CD4-positive, alpha-beta memory T cell (primary cell): Measurements from ENCODE around the gene PRRG2. TPM values are rescaled to one million over a fixed set of nuclear protein-coding genes. Genes with fewer than 3 reads are reported as not detected.

Experiments
- CTCF ChIA-PET: fragments of 350-600 bp; sonication (Branson Sonifier 250); formaldehyde crosslinking; loops from one replicate; lab custom pipeline; 2021; ENCODE audit warnings: inconsistent platforms; ENCODE audit not compliant: partially characterized antibody; lab: Charles Lee
- POLR2A ChIA-PET: fragments of 350-600 bp; sonication (Branson Sonifier 250); formaldehyde crosslinking; loops from one replicate; lab custom pipeline; 2021; ENCODE audit not compliant: partially characterized antibody; lab: Charles Lee
- DNase-seq, 5 donors: peaks; one replicate each; pipeline versions ENCODE4 v3.0.0 to v3.0.0-alpha.2; 2020 to 2022; ENCODE audit warnings: mixed read lengths in 1 of 5
- H3K27ac ChIP-seq: one replicate; pipeline ENCODE4 v1.7.0; 2013; ENCODE audit warnings: low read depth, low read length
- H3K27me3 ChIP-seq: 2 replicates; pipeline ENCODE4 v1.7.0; 2013; ENCODE audit warnings: mild to moderate bottlenecking, low read length, moderate library complexity; ENCODE audit not compliant: insufficient read depth
- H3K36me3 ChIP-seq: 2 replicates; pipeline ENCODE4 v1.7.0; 2013; ENCODE audit warnings: mild to moderate bottlenecking, low read length, moderate library complexity; ENCODE audit not compliant: insufficient read depth
- H3K4me1 ChIP-seq: 2 replicates; pipeline ENCODE4 v1.7.0; 2013; ENCODE audit warnings: mild to moderate bottlenecking, low read length, moderate library complexity; ENCODE audit not compliant: insufficient read depth
- H3K4me3 ChIP-seq, 2 donors: one replicate each; pipeline ENCODE4 v1.7.0; 2013; ENCODE audit warnings: low read length in 2 of 2, mild to moderate bottlenecking in 1 of 2
- H3K9me3 ChIP-seq, 2 donors: one replicate each; pipeline ENCODE4 v1.7.0; 2013; ENCODE audit warnings: low read length in 2 of 2, control low read depth in 1 of 2; ENCODE audit not compliant: control insufficient read depth in 1 of 2
- H3K27ac Mint-ChIP-seq, 7 donors: one replicate each; pipeline ENCODE4 v1.8.0; 2020 to 2021; ENCODE audit warnings: mixed read lengths in 7 of 7, mild to moderate bottlenecking in 6 of 7, inconsistent platforms in 3 of 7, moderate library complexity in 3 of 7
- H3K27me3 Mint-ChIP-seq, 2 donors: one replicate each; pipeline ENCODE4 v1.8.0; 2020 to 2021; ENCODE audit warnings: mixed read lengths in 2 of 2
- H3K36me3 Mint-ChIP-seq, 2 donors: one replicate each; pipeline ENCODE4 v1.8.0; 2020 to 2021; ENCODE audit warnings: mixed read lengths in 2 of 2, inconsistent platforms in 1 of 2, mild to moderate bottlenecking in 1 of 2
- H3K4me1 Mint-ChIP-seq, 4 donors: one replicate each; pipeline ENCODE4 v1.8.0; 2020 to 2021; ENCODE audit warnings: mixed read lengths in 4 of 4, mild to moderate bottlenecking in 1 of 4
- H3K4me3 Mint-ChIP-seq, 8 donors: one replicate each; pipeline ENCODE4 v1.8.0; 2020 to 2021; ENCODE audit warnings: mixed read lengths in 8 of 8, mild to moderate bottlenecking in 7 of 8, moderate library complexity in 6 of 8, inconsistent platforms in 3 of 8
- H3K9me3 Mint-ChIP-seq, 8 donors: one replicate each; pipeline ENCODE4 v1.8.0; 2020 to 2021; ENCODE audit warnings: mixed read lengths in 8 of 8, mild to moderate bottlenecking in 5 of 8, inconsistent platforms in 3 of 8, moderate library complexity in 1 of 8
- intact Hi-C: fragments of 100-400 bp; cut with micrococcal nuclease; formaldehyde crosslinking; loops from one replicate; pipeline ENCODE4 v1.15.1; 2023
- polyA plus RNA-seq, 2 donors: library from polyadenylated mRNA; unstranded; fragments of 300-500 nt; fragmentation: Illumina TruSeq; gene quantifications; one replicate each; pipeline ENCODE4 v1.2.3, GENCODE V29; 2021
- total RNA-seq, 2 experiments: library from RNA; stranded (reverse); gene quantifications; one replicate each; pipeline ENCODE4 v1.2.3, GENCODE V29; 2021

PRRG2 gene
- total and polyA plus RNA-seq, 4 experiments from 2014 or later = 0.34 to 1.7 (median 1.0) TPM; not detected in 1

DNA sequence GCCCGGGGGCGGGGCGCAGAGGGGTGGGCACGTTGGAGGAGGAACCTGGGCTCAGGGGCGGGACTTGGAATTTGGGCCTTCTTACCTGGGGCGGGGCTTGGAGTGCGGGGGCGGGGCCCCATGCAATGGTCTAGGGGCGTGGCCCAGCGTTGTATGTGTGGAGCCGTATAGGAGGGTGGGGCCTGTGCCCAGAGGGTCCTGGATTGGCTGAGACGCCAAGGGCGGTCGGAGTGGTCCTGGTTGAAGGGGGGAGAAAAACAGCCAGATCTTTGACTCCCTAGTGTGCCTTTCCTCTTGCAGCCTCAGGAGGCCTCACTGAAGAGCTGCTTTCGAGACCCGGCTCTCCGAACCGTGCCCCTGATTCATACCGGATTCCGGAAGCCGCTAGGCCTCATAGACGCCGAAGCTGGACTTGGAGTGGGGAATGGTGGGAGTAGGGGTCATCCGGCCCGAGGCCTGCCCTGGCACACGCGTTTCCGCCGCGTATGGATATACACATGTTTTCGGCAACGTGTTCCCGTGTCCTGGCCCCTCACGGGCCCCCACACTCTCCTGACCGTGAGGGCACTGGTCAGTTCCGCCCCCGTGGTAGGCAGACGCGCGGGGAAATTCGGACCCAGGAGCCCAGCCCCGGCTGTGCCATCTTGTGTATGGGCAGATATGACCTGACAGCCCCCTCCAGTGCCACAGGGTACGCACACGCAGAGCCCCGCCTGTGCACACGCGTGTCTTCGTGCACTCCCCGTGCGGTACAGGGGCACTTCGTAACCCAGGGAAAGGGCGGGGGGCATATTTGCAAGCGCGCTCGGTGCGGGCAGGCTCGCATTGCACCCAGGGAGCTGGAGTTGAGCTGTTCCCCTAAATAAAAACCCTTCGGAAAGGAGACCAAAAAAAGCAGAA lies 9.2 kb downstream of the PRRG2 start:
- Mint-ChIP-seq H3K27me3 (no peaks in the 10 kb centered on the region), H3K4me1 (peaks cover 21 to 48% (median 31%) of the 10 kb centered on the region in 4 donors), H3K4me3 (peak overlapping the region; percentile 81 to 95 (median 93)), H3K36me3 (peaks cover 6 to 27% of the 10 kb centered on the region in 2 donors), H3K27ac (peak overlapping the region; percentile 84 to 97 (median 94)), H3K9me3 (no peaks in the 10 kb centered on the region)
- Histone ChIP-seq H3K9me3 (no peaks in the 10 kb centered on the region), H3K36me3 (peaks cover 12% of the 10 kb centered on the region), H3K4me1 (peaks cover 23% of the 10 kb centered on the region), H3K27ac (peak overlapping the region; percentile 74), H3K27me3 (no peaks in the 10 kb centered on the region), H3K4me3 (peak overlapping the region; percentile 68 to 95)
- intact Hi-C loops = loop anchor here (1.0 to 5.0 kb wide), 6 partner anchors 10 to 286 kb away; partner anchors contain the start of genes AKT1S1, AP2A1, BCL2L12 and IRF3
- ChIA-PET POLR2A (interaction anchor here (0.6 to 7.9 kb wide), 24 partner anchors 10 to 624 kb away, joined by 3 to 116 read pairs (median 4); partner anchors contain the start of genes BCL2L12, FTL, IRF3 and NOSIP), CTCF (interaction anchor here (0.5 to 2.0 kb wide), 6 partner anchors 10 to 120 kb away, joined by 3 to 12 read pairs (median 5); partner anchors contain the start of genes NOSIP, PRMT1, PRRG2 and RRAS)
- peak; percentile 94 to 96 (median 95) for DNase-seq

DNA sequence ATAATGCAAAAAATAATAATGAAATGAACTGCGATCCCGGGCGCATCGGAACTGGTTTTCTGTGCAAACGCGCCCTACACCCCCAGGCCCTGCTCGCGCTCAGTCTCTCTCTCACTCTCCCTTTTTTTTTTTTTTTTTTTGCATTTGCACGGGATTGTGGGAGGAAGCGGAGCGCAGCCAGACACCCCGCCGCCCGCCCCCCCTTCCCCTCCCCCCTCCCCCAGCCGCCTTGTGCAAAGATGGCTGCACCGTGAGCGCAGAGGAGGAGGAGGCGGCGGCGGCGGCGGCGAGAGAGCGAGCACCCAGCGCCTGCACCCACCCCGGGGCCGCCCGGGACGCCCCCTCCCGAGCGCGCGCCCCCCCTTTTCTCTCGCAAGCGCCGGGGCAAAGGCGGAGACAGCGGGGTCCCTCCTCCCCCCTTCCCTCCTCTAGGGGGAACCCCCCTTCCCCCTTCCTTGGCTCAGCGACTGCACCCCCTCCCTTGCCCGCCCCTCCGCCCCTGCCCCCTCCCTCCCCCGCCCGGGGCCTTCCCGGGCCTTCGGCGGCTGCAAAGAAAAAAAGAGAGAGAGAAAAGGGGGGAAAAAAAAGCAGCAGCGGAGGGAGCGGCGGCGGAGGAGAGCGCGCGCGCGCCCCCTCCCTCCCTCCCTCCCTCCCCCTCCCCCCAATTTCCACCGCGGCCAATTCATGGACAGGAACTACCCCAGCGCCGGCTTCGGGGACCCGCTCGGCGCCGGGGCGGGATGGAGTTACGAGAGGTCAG lies 10.0 kb downstream of the PRRG2 start, which contains the start of gene PRR12:
TSS of gene PRR12 (plus strand) at position 212 of the 760 bp plus-strand sequence. CDS start at position 685, 473 bp downstream.
- Mint-ChIP-seq H3K36me3 (peaks cover 6 to 30% of the 10 kb centered on the region in 2 donors), H3K9me3 (no peaks in the 10 kb centered on the region), H3K4me3 (peak within 1 kb of the TSS; percentile 81 to 95 (median 93)), H3K27ac (peak within 1 kb of the TSS; percentile 84 to 98 (median 95)), H3K4me1 (peaks cover 21 to 48% (median 31%) of the 10 kb centered on the region in 4 donors), H3K27me3 (no peaks in the 10 kb centered on the region)
- Histone ChIP-seq H3K4me1 (peaks cover 23% of the 10 kb centered on the region), H3K9me3 (no peaks in the 10 kb centered on the region), H3K36me3 (peaks cover 14% of the 10 kb centered on the region), H3K27me3 (no peaks in the 10 kb centered on the region), H3K27ac (peak within 1 kb of the TSS; percentile 74), H3K4me3 (peak within 1 kb of the TSS; percentile 77 to 95)
- POLR2A ChIA-PET = interaction anchor here (0.7 to 7.9 kb wide), 26 partner anchors 11 to 1140 kb away, joined by 3 to 116 read pairs (median 4); partner anchors contain the start of genes ALDH16A1, BCL2L12, IRF3 and NOSIP
- intact Hi-C loops = loop anchor here (1.0 to 5.0 kb wide), 6 partner anchors 11 to 286 kb away; partner anchors contain the start of genes AKT1S1, AP2A1, BCL2L12 and IRF3
- CTCF ChIA-PET = interaction anchor here (0.5 to 2.7 kb wide), 6 partner anchors 11 to 120 kb away, joined by 3 to 12 read pairs (median 6); partner anchors contain the start of genes NOSIP, PRMT1, PRRG2 and RRAS
- DNase-seq = peak; percentile 76 to 86 (median 77)

DNA sequence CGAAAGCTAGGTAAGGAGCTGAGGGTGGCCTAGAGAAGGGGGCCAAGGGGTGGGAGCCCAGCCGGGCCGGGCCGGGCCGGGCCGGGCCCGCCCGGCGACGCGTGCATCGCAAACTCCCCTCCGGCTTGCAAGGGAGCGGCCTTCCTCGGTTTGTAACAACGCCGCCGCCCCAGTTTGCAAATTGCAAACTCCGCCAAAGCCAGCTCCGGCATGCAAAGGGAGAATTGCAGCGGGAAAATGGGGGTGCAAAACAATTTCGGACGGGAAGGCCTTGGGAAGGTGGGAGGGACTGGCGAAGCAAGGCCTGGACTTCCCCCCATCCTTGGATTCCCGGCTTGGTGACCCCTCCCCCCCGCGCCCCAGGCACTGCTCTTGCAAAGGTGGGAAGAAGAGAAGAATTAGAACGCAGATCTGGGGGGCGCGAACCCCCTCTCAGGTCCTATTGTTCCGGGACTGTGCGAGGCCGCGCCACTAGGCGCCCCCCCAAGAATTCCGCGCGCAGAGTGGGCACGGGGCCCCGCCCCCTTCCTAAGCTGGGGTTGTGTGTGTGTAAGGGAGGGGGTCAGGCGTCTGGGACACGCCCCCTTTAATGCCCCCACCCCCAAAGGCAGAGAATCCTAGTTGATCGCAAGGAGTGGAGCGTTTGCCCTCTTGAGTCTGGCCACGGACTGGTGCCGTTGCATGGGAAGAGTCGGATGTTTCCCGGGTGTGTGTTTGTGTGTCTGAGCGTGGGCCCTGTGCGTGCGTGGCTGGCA lies 10.8 kb downstream of the PRRG2 start:
- peaks cover 16% of the 10 kb centered on the region for H3K36me3 ChIP-seq
- H3K9me3 ChIP-seq = no peaks in the 10 kb centered on the region
- H3K27me3 Mint-ChIP-seq = no peaks in the 10 kb centered on the region
- peaks cover 23% of the 10 kb centered on the region for H3K4me1 ChIP-seq
- peaks cover 21 to 48% (median 31%) of the 10 kb centered on the region in 4 donors for H3K4me1 Mint-ChIP-seq
- H3K27ac Mint-ChIP-seq = peak overlapping the region; percentile 84 to 98 (median 93)
- peak; percentile 41 to 61 (median 50) for DNase-seq
- peaks cover 6 to 30% of the 10 kb centered on the region in 2 donors for H3K36me3 Mint-ChIP-seq
- peak overlapping the region; percentile 81 to 95 (median 93) for H3K4me3 Mint-ChIP-seq
- H3K9me3 Mint-ChIP-seq = no peaks in the 10 kb centered on the region
- POLR2A ChIA-PET = interaction anchor here (0.8 to 7.9 kb wide), 14 partner anchors 12 to 1140 kb away, joined by 3 to 116 read pairs (median 5); partner anchors contain the start of genes ALDH16A1, BCL2L12, IRF3 and NOSIP
- intact Hi-C loops = loop anchor here (2.0 to 5.0 kb wide), 2 partner anchors 175 to 285 kb away; partner anchors contain the start of genes AKT1S1, AP2A1 and TBC1D17
- H3K27me3 ChIP-seq = no peaks in the 10 kb centered on the region
- H3K4me3 ChIP-seq = peak overlapping the region; percentile 74 to 77
- peak overlapping the region; percentile 62 for H3K27ac ChIP-seq
- CTCF ChIA-PET = interaction anchor here (1.5 to 2.7 kb wide), 3 partner anchors 12 to 84 kb away, joined by 5 to 12 read pairs (median 11); partner anchors contain the start of genes NOSIP, PRMT1 and PRRG2

DNA sequence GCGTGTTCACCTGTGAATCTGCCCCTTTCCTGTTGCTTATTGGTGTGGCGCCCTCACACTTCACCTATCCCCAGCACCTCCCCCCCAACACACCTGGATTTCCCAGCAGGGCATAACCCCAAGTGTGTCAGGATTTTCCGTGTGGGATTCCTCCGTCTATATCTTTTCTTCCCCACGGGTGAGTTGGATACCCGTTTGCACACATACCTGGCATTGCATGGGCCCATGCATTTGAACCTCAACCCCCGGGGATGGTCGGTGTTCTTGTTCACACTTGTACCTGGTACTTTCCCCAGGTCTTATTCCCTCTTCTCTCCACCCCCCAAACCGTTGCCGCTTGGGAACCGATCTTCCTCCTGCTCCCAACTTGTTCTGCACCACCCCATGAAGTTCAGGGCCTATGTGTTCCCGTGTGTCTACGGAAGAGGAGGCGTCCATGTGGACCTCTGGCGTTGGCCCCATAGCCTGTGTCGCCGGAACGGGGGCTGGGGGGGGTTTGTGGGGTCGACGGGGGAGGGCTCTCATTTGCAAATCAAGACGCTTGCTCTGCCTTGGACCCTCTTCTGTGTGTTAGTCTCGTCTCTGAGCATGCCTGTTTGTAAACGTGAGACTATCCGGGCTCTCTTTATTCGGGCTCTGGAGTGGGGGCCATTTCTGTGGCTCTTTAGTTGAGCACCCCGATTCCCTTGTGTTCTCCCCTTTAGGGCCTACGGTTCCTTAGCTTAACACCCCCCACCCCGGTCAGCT lies 11.5 kb downstream of the PRRG2 start:
- Histone ChIP-seq H3K4me1 (peaks cover 23% of the 10 kb centered on the region), H3K9me3 (no peaks in the 10 kb centered on the region), H3K4me3 (peak overlapping the region; percentile 74 to 77), H3K27me3 (no peaks in the 10 kb centered on the region), H3K27ac (peak overlapping the region; percentile 62), H3K36me3 (peaks cover 22% of the 10 kb centered on the region)
- H3K9me3 Mint-ChIP-seq = no peaks in the 10 kb centered on the region
- H3K4me3 Mint-ChIP-seq = peak overlapping the region; percentile 81 to 95 (median 93)
- peaks cover 6 to 30% of the 10 kb centered on the region in 2 donors for H3K36me3 Mint-ChIP-seq
- H3K27ac Mint-ChIP-seq = peak overlapping the region; percentile 84 to 98 (median 95)
- H3K4me1 Mint-ChIP-seq = peaks cover 21 to 48% (median 31%) of the 10 kb centered on the region in 4 donors
- POLR2A ChIA-PET = interaction anchor here (0.6 to 7.9 kb wide), 24 partner anchors 13 to 1141 kb away, joined by 3 to 116 read pairs (median 5); partner anchors contain the start of genes ALDH16A1, BCL2L12, IRF3 and NOSIP
- no peaks in the 10 kb centered on the region for H3K27me3 Mint-ChIP-seq
- DNase-seq = peak in 3 of 5 donors; percentile 6 to 53 (median 19)
- intact Hi-C loops = loop anchor here (5.0 kb wide), 1 partner anchor 175 kb away; the partner anchor contains the start of gene AP2A1
- CTCF ChIA-PET = interaction anchor here (0.6 to 2.7 kb wide), 5 partner anchors 12 to 94 kb away, joined by 3 to 12 read pairs (median 3); partner anchors contain the start of genes NOSIP, PRRG2, RRAS and SCAF1

DNA sequence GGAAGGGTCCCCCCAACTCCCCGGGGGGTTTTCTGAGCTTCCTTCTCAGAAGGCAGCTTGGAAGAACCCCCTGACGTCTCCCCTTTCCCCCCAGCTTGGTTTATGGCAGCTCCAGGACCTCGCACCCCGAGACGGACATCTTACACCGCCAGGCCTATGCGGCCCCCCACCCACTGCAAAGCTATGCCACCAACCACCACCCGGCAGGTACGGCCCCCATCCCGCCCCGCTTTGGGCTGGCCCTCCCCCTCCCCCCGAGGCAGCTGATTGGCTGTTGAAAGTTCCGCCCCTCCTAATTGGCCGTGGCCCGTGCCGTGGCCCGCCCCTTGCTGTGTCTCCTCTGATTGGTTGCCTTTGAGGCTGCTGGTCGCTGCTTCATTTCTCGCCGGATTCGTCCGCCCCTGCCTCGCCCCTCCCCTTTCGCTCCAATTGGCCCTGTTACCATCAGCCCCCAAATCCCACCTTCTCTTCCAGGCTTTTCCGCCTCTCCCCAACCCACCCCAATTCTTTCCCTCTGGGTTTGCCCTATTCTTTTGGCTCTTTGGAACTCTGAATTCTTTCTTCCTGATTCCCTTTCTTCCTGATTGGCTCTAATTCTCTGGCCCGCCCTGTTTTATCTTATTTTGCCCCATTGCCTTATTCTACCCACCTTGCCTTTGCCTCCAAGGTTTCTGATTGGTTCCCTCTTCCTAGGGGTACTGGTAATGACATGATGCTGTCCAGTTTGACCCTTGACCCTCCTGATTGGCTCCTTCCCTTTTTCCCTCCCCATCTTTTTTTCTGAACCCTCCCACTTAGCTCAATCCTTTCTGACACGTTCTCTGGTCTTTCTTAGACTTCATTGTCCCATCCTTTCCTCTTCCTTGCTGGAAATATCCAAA lies 12.4 kb downstream of the PRRG2 start:
- Mint-ChIP-seq H3K36me3 (peaks cover 6 to 34% of the 10 kb centered on the region in 2 donors), H3K27ac (peak overlapping the region; percentile 84 to 98 (median 95)), H3K27me3 (no peaks in the 10 kb centered on the region), H3K4me3 (peak overlapping the region; percentile 81 to 95 (median 93)), H3K4me1 (peaks cover 21 to 48% (median 31%) of the 10 kb centered on the region in 4 donors), H3K9me3 (no peaks in the 10 kb centered on the region)
- Histone ChIP-seq H3K9me3 (no peaks in the 10 kb centered on the region), H3K27me3 (no peaks in the 10 kb centered on the region), H3K4me3 (peak overlapping the region; percentile 74 to 77), H3K27ac (peak overlapping the region; percentile 62), H3K36me3 (peaks cover 22% of the 10 kb centered on the region), H3K4me1 (peaks cover 23% of the 10 kb centered on the region)
- ChIA-PET POLR2A (interaction anchor here (0.6 to 7.9 kb wide), 18 partner anchors 14 to 431 kb away, joined by 3 to 116 read pairs (median 4); partner anchors contain the start of genes BCL2L12, IRF3, NOSIP and PRMT1), CTCF (interaction anchor here (0.6 to 2.7 kb wide), 7 partner anchors 13 to 95 kb away, joined by 3 to 12 read pairs (median 3); partner anchors contain the start of genes NOSIP, PRRG2, RRAS and SCAF1)
- DNase-seq = peak; percentile 88 to 92 (median 89)
- intact Hi-C loops = loop anchor here (5.0 kb wide), 1 partner anchor 174 kb away; the partner anchor contains the start of gene AP2A1
